ENCODE measurements around the gene MCCD1. TPM values are rescaled to one million over a fixed set of nuclear protein-coding genes. Genes with fewer than 3 reads are reported as not detected.
A peak's percentile ranks its signal among the peaks of the same experiment; 100 is the strongest.

MCCD1 gene
- total RNA-seq, 3 donors from 2014 or later (not counting 1 experiment from before 2014, with no cell fraction given), result not detected

GRCh38 chr6:31534011-31534410, 5.2 kb downstream of the MCCD1 start:
- no peaks in the 10 kb centered on the region for H3K27me3 ChIP-seq (ENCODE audit: control insufficient read depth, insufficient read depth, low read length)
- no peak for ATAC-seq
- H3K4me1 ChIP-seq (ENCODE audit: control insufficient read depth, insufficient read depth, low read length), result peaks cover 5% of the 10 kb centered on the region
- no peaks in the 10 kb centered on the region for H3K9me3 Mint-ChIP-seq
- whole genome bisulfite sequencing (ENCODE audit: insufficient coverage), result 95% methylated on average over 6 of the region's 6 CpGs
- H3K4me3 Mint-ChIP-seq, result no peak overlapping the region
- no peak for TF ChIP-seq CTCF (IDR thresholded peaks at IDR 0.05)
- peaks cover 88% of the 10 kb centered on the region for H3K36me3 ChIP-seq (ENCODE audit: control insufficient read depth, insufficient read depth, low read length)
- H3K27ac Mint-ChIP-seq, result no peak overlapping the region
- peaks cover 32 to 45% of the 10 kb centered on the region in 2 donors for H3K4me1 Mint-ChIP-seq
- H3K4me3 ChIP-seq (ENCODE audit: low read length), result no peak overlapping the region
- no peaks in the 10 kb centered on the region for H3K9me3 ChIP-seq (ENCODE audit: control insufficient read depth, insufficient read depth, low read length)
- no peak for DNase-seq
- H3K36me3 Mint-ChIP-seq, result peaks cover 24% of the 10 kb centered on the region
- intact Hi-C loops (cut with micrococcal nuclease), result no loop called here
- no peaks in the 10 kb centered on the region for H3K27me3 Mint-ChIP-seq (ENCODE audit: low read depth in 2 of 2)
- H3K27ac ChIP-seq (ENCODE audit: low read length), result no peak overlapping the region

- intact Hi-C loops (cut with micrococcal nuclease), result no loop called here
- H3K4me1 Mint-ChIP-seq, result peaks cover 38 to 50% of the 10 kb centered on the region in 2 donors
- H3K4me1 ChIP-seq (ENCODE audit: control insufficient read depth, insufficient read depth, low read length), result peaks cover 10% of the 10 kb centered on the region
- no peak overlapping the region for H3K4me3 ChIP-seq (ENCODE audit: low read length)
- no peak for DNase-seq
- H3K36me3 ChIP-seq (ENCODE audit: control insufficient read depth, insufficient read depth, low read length), result peaks cover 91% of the 10 kb centered on the region
- peaks cover 27% of the 10 kb centered on the region for H3K36me3 Mint-ChIP-seq
- no peaks in the 10 kb centered on the region for H3K27me3 ChIP-seq (ENCODE audit: control insufficient read depth, insufficient read depth, low read length)
- no peak overlapping the region for H3K27ac Mint-ChIP-seq
- H3K27ac ChIP-seq (ENCODE audit: low read length), result no peak overlapping the region
- H3K9me3 ChIP-seq (ENCODE audit: control insufficient read depth, insufficient read depth, low read length), result no peaks in the 10 kb centered on the region
- H3K4me3 Mint-ChIP-seq, result no peak overlapping the region
- no peaks in the 10 kb centered on the region for H3K9me3 Mint-ChIP-seq
- no peak for ATAC-seq
- H3K27me3 Mint-ChIP-seq (ENCODE audit: low read depth in 2 of 2), result no peaks in the 10 kb centered on the region
- 94% methylated on average over 24 of the region's 24 CpGs for WGBS (ENCODE audit: insufficient coverage)
- no peak for TF ChIP-seq CTCF (IDR thresholded peaks at IDR 0.05)
Measured at GRCh38 chr6:31534521-31535040, 5.8 kb downstream of the MCCD1 start.

GRCh38 chr6:31535538-31536324, 7.0 kb downstream of the MCCD1 start:
- no peak for DNase-seq
- peak overlapping the region in 1 of 2 donors; percentile 58 for H3K27ac Mint-ChIP-seq

More at GRCh38 chr6:31535538-31536324, 7.0 kb downstream of the MCCD1 start:
- Mint-ChIP-seq H3K36me3 (peaks cover 30% of the 10 kb centered on the region), H3K4me1 (peaks cover 46 to 54% of the 10 kb centered on the region in 2 donors), H3K4me3 (no peak overlapping the region), H3K27me3 (ENCODE audit: low read depth in 2 of 2) (no peaks in the 10 kb centered on the region), H3K9me3 (no peaks in the 10 kb centered on the region)
- intact Hi-C loops (cut with micrococcal nuclease), result no loop called here
- no CpG with 5 or more reads among the region's 2 CpGs for WGBS (ENCODE audit: insufficient coverage)
- H3K4me1 ChIP-seq (ENCODE audit: control insufficient read depth, insufficient read depth, low read length), result peaks cover 21% of the 10 kb centered on the region
- no peak overlapping the region for H3K27ac ChIP-seq (ENCODE audit: low read length)
- H3K27me3 ChIP-seq (ENCODE audit: control insufficient read depth, insufficient read depth, low read length), result no peaks in the 10 kb centered on the region
- no peak for ATAC-seq
- no peak overlapping the region for H3K4me3 ChIP-seq (ENCODE audit: low read length)
- TF ChIP-seq CTCF (IDR thresholded peaks at IDR 0.05), result no peak
- no peaks in the 10 kb centered on the region for H3K9me3 ChIP-seq (ENCODE audit: control insufficient read depth, insufficient read depth, low read length)
- peaks cover 88% of the 10 kb centered on the region for H3K36me3 ChIP-seq (ENCODE audit: control insufficient read depth, insufficient read depth, low read length)

All from natural killer cell (primary cell).